DND-41 (cell line): ENCODE data around the gene ZRANB3.

Experiments used
- CTCF ChIP-seq: IDR thresholded peaks from 2 replicates; pipeline ENCODE4 v1.5.1; 2012; ENCODE audit warnings: borderline replicate concordance, low read length, moderate library complexity, mild to moderate bottlenecking; ENCODE audit not compliant: poor library complexity, severe bottlenecking; ENCODE audit errors: extremely low read depth
- EZH2 ChIP-seq: IDR thresholded peaks from 3 replicates; pipeline ENCODE4 v1.6.1; 2012; ENCODE audit warnings: borderline replicate concordance, low read depth, mild to moderate bottlenecking, moderate library complexity, low read length, inconsistent platforms; ENCODE audit not compliant: severe bottlenecking

- TF ChIP-seq CTCF (no peak), EZH2 (no peak)
Measured at GRCh38 chr2:135320465-135321355, 210.3 kb downstream of the ZRANB3 start.
